ENCODE measurements around the gene TBC1D22A.

DNA sequence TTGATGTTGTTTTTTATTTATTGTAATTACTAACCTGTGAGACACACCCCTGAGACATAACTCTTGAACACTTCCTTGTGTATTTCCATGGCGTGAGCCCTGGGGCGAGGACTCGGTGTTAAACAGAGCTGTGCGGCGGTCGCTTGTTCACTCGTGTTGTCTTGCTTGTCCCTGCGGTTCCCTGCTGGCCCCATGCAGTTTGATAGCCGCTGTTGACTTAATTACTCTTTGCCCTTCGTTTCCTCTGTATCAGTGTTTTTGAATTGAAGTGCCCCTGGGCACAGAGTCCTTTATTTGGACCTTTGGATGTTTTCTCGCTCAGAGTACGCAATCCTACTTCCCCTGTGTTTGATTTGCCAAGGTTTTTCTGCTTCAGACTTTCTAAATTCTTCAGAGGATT lies 52.7 kb downstream of the TBC1D22A start:
- TF ChIP-seq, protein P1, sequence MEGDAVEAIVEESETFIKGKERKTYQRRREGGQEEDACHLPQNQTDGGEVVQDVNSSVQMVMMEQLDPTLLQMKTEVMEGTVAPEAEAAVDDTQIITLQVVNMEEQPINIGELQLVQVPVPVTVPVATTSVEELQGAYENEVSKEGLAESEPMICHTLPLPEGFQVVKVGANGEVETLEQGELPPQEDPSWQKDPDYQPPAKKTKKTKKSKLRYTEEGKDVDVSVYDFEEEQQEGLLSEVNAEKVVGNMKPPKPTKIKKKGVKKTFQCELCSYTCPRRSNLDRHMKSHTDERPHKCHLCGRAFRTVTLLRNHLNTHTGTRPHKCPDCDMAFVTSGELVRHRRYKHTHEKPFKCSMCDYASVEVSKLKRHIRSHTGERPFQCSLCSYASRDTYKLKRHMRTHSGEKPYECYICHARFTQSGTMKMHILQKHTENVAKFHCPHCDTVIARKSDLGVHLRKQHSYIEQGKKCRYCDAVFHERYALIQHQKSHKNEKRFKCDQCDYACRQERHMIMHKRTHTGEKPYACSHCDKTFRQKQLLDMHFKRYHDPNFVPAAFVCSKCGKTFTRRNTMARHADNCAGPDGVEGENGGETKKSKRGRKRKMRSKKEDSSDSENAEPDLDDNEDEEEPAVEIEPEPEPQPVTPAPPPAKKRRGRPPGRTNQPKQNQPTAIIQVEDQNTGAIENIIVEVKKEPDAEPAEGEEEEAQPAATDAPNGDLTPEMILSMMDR (IDR thresholded peaks at IDR 0.05): no peak
- TF ChIP-seq POLR2A (IDR thresholded peaks at IDR 0.05) (no peak), EP300 (IDR thresholded peaks at IDR 0.05) (no peak), POLR2AphosphoS5 (IDR thresholded peaks at IDR 0.05) (no peak)

All from gastroesophageal sphincter (tissue), 3 donors.